ENCODE measurements around the gene STXBP6.

STXBP6 gene

DNA sequence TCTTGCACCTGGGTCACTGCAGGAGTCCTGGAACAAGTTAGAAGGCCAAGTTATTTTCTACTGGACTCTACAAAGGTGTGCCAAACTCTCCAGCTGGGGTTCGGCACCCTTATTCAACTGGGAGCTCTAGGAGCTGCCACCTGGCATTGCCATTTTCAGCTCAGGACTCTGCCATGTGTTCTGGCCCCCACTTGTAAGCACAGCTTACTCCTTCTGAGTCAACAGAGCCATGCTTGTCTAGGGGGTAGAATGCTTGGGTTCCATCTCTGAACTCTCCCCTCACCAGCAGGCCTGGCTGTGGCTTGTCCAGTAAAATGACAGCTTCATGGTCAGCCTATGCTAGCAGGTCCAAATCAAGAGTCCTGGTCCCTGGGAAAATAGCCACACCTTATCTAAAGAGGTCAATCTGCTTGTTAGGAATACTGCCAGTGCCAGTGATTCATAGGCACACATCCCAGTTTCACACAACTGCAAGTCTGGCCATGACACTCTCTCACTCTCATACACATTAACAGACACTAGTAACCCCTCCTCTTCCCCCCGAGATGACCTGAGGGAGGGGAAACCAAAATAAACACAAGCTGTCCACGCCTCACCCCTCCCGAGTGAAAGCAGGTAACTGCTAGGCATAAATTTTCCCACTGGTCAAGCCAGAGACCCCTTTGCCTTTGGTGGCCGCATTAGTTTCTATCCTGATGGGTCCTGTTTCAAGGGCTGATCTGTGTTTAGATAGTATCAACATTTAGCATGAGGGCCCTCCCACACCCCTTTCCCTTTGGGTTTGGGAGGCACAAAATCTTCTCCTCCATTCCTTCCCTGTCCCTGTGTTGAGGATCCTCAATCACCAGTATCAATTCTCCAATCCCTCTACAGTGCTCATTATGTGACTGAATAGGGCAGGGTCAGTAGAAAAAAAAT, 233.7 kb downstream of the STXBP6 start:
- no peak for ATAC-seq
- TF ChIP-seq ZNF565 (CRISPR knock-in tag; conservative IDR thresholded peaks at IDR 0.05; ENCODE audit: low read depth) (no peak), ZFP3 (CRISPR knock-in tag; IDR thresholded peaks at IDR 0.05) (no peak), GLIS3 (CRISPR knock-in tag; IDR thresholded peaks at IDR 0.05) (no peak), ESRRG (CRISPR knock-in tag; IDR thresholded peaks at IDR 0.05) (no peak), BACH2 (CRISPR knock-in tag; IDR thresholded peaks at IDR 0.05; ENCODE audit: borderline replicate concordance) (no peak), PPARA (CRISPR knock-in tag; IDR thresholded peaks at IDR 0.05; ENCODE audit: borderline replicate concordance) (no peak), ISL1 (CRISPR knock-in tag; IDR thresholded peaks at IDR 0.05) (no peak), CSDC2 (CRISPR knock-in tag; IDR thresholded peaks at IDR 0.05) (no peak), TCF4 (CRISPR knock-in tag; IDR thresholded peaks at IDR 0.05; ENCODE audit: borderline replicate concordance) (no peak), ZNF70 (CRISPR knock-in tag; IDR thresholded peaks at IDR 0.05) (no peak)
- TF ChIP-seq, protein P1, sequence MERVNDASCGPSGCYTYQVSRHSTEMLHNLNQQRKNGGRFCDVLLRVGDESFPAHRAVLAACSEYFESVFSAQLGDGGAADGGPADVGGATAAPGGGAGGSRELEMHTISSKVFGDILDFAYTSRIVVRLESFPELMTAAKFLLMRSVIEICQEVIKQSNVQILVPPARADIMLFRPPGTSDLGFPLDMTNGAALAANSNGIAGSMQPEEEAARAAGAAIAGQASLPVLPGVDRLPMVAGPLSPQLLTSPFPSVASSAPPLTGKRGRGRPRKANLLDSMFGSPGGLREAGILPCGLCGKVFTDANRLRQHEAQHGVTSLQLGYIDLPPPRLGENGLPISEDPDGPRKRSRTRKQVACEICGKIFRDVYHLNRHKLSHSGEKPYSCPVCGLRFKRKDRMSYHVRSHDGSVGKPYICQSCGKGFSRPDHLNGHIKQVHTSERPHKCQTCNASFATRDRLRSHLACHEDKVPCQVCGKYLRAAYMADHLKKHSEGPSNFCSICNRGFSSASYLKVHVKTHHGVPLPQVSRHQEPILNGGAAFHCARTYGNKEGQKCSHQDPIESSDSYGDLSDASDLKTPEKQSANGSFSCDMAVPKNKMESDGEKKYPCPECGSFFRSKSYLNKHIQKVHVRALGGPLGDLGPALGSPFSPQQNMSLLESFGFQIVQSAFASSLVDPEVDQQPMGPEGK (CRISPR knock-in tag; IDR thresholded peaks at IDR 0.05; ENCODE audit: borderline replicate concordance): no peak
- TF ChIP-seq, protein P2, sequence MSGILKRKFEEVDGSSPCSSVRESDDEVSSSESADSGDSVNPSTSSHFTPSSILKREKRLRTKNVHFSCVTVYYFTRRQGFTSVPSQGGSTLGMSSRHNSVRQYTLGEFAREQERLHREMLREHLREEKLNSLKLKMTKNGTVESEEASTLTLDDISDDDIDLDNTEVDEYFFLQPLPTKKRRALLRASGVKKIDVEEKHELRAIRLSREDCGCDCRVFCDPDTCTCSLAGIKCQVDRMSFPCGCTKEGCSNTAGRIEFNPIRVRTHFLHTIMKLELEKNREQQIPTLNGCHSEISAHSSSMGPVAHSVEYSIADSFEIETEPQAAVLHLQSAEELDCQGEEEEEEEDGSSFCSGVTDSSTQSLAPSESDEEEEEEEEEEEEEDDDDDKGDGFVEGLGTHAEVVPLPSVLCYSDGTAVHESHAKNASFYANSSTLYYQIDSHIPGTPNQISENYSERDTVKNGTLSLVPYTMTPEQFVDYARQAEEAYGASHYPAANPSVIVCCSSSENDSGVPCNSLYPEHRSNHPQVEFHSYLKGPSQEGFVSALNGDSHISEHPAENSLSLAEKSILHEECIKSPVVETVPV (CRISPR knock-in tag; IDR thresholded peaks at IDR 0.05): no peak

DNA sequence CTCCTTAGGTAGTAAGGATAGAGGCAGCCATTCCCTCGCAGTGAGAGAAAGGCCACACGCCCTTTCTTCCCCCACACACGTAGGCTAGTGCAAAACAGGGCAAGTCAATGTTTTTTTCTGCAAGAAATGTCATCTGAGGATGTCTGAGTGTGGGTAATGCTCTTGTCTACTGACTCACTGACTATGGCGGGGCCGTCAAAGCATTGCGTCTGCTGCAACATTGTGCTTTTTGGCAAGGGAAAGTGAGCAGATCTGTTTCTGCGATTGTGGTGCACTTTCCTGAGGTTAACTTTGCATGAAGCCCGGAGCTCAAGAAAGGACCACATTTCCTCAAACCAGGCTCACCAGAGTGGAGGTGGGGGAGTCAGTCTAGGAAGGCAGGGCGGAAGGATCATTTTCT, 234.4 kb downstream of the STXBP6 start:
- ATAC-seq: no peak
- TF ChIP-seq SNAI2 (CRISPR knock-in tag; IDR thresholded peaks at IDR 0.05): no peak
- no peak for TF ChIP-seq ISL1 (CRISPR knock-in tag; IDR thresholded peaks at IDR 0.05)
- no peak for TF ChIP-seq ZNF8 (CRISPR knock-in tag; IDR thresholded peaks at IDR 0.05)
- TF ChIP-seq RARB (CRISPR knock-in tag; IDR thresholded peaks at IDR 0.05): no peak
- TF ChIP-seq ZC3H10 (CRISPR knock-in tag; IDR thresholded peaks at IDR 0.05): no peak
- no peak for TF ChIP-seq TOX (CRISPR knock-in tag; IDR thresholded peaks at IDR 0.05; ENCODE audit: borderline replicate concordance)
- TF ChIP-seq CSDC2 (CRISPR knock-in tag; IDR thresholded peaks at IDR 0.05): no peak
- TF ChIP-seq, protein P3, sequence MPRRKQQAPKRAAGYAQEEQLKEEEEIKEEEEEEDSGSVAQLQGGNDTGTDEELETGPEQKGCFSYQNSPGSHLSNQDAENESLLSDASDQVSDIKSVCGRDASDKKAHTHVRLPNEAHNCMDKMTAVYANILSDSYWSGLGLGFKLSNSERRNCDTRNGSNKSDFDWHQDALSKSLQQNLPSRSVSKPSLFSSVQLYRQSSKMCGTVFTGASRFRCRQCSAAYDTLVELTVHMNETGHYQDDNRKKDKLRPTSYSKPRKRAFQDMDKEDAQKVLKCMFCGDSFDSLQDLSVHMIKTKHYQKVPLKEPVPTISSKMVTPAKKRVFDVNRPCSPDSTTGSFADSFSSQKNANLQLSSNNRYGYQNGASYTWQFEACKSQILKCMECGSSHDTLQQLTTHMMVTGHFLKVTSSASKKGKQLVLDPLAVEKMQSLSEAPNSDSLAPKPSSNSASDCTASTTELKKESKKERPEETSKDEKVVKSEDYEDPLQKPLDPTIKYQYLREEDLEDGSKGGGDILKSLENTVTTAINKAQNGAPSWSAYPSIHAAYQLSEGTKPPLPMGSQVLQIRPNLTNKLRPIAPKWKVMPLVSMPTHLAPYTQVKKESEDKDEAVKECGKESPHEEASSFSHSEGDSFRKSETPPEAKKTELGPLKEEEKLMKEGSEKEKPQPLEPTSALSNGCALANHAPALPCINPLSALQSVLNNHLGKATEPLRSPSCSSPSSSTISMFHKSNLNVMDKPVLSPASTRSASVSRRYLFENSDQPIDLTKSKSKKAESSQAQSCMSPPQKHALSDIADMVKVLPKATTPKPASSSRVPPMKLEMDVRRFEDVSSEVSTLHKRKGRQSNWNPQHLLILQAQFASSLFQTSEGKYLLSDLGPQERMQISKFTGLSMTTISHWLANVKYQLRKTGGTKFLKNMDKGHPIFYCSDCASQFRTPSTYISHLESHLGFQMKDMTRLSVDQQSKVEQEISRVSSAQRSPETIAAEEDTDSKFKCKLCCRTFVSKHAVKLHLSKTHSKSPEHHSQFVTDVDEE (CRISPR knock-in tag; IDR thresholded peaks at IDR 0.05): no peak

GRCh38 chr14:24814944-24815343, 235.0 kb downstream of the STXBP6 start:
- no peak for ATAC-seq
- TF ChIP-seq, protein P1 (CRISPR knock-in tag; IDR thresholded peaks at IDR 0.05; ENCODE audit: borderline replicate concordance): no peak
- TF ChIP-seq CREB5 (CRISPR knock-in tag; IDR thresholded peaks at IDR 0.05; ENCODE audit: low read depth) (no peak), OSR1 (CRISPR knock-in tag; IDR thresholded peaks at IDR 0.05) (no peak), RARB (CRISPR knock-in tag; IDR thresholded peaks at IDR 0.05) (no peak), PPARA (CRISPR knock-in tag; IDR thresholded peaks at IDR 0.05; ENCODE audit: borderline replicate concordance) (no peak), ARNTL (CRISPR knock-in tag; IDR thresholded peaks at IDR 0.05; ENCODE audit: borderline replicate concordance, low read depth) (no peak), ZC3H10 (CRISPR knock-in tag; IDR thresholded peaks at IDR 0.05) (no peak), TCF4 (CRISPR knock-in tag; IDR thresholded peaks at IDR 0.05; ENCODE audit: borderline replicate concordance) (no peak), ESRRG (CRISPR knock-in tag; IDR thresholded peaks at IDR 0.05) (no peak), ZNF70 (CRISPR knock-in tag; IDR thresholded peaks at IDR 0.05) (no peak), POU6F1 (CRISPR knock-in tag; IDR thresholded peaks at IDR 0.05; ENCODE audit: borderline replicate concordance, low read depth) (no peak), SNAI2 (CRISPR knock-in tag; IDR thresholded peaks at IDR 0.05) (no peak)
- TF ChIP-seq, protein P3 (CRISPR knock-in tag; IDR thresholded peaks at IDR 0.05): no peak
